ENCODE results near the gene POU6F1.
"Not testable (repeated sequence)": the region's sequence is repeated elsewhere in the genome, so short reads cannot be mapped to it uniquely, and the experiment has no call there.

Gene POU6F1

DNA sequence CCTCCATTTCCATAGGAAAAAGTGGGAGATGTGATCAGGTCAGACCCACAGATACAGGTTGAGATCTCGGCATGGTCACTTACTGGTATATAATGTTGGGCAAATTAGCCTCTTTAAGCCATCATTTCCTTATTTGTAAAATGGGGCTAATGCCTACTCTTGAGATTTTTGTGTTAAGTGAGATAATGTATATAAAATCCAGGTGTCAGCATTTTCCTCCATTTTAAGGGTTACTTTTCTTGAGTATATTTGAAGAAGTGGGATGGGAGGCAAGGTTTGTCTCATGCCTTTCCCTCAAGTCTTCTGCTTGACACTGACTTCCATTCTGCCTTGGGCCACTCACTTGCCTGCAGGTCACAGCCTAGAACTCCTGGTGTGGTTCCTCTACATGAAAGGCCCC is 10.1 kb upstream of the POU6F1 start:
- DNase-seq = no peak

DNA sequence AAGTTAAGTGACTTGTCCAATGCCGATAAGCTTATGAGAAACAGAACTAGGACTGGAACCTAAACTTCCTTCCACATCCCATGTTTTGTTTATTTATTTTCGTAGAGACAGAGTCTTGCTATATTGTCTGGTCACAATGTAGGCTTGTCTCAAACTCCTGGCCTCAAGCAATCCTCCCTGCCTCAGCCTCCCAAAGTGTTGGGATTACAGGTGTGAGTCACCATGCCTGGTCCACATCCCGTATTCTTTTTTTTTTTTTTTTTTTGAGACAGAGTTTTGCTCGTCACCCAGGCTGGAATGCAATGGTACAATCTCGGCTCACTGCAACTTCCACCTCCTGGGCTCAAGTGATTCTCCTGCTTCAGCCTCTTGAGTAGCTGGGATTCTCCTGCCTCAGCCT is 9.2 kb upstream of the POU6F1 start:
- DNase-seq = not testable (repeated sequence)

DNA sequence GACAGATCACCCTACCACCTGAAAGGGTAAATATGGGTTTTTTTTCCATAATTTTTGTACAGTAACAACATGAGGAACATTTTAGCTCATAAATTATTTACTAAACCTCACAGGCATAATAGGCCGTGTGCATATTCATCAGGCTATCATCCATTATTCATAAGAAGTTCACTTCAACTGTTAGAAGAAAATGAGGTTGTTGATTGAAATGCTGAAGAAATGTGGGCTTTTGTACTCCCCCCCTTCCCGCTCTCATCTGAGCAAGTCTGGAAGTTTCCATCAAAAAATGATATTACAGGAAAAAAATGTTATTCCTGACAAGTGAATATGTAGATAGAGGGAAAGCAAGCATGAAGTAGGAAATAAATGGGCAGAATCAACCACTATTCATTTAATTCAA is 7.9 kb upstream of the POU6F1 start:
- DNase-seq = no peak

DNA sequence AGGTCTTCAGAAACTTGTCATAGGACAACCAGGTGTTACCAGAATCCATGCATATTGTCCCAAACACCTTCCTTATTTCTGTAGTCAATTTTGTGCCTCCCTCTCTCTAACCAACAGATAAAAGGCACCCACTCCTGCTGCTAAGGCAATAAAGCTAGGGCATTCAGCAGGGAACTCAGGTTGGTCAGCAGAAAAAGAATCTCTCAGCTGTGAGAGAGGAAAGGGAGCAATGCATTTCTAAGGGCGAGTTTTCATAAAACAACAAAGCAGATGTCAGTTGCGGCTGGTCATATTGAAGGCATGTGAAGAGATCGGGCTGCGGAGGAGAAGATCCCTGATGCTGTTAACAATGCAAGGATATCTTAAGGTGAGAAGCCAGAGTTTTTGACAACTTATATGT is 7.4 kb upstream of the POU6F1 start:
- no peak for DNase-seq

DNA sequence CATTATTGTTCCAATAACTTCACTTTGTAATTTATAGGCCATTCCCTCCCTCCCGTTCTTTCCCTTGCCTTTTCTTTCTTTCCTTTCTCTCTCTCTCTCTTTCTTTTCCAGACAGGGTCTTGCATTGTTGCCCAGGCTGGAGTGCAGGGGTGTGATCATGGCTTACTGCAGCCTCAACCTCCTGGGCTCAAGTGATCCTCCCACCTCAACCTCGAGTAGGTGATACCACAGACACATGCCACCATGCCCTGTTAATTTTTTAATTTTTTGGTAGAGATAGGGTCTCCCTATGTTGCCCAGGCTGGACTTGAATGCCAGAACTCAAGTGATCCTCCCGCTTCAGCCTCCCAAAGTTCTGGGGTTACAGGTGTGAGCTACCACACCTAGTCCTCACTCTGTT is 6.8 kb upstream of the POU6F1 start:
- DNase-seq = no peak

DNA sequence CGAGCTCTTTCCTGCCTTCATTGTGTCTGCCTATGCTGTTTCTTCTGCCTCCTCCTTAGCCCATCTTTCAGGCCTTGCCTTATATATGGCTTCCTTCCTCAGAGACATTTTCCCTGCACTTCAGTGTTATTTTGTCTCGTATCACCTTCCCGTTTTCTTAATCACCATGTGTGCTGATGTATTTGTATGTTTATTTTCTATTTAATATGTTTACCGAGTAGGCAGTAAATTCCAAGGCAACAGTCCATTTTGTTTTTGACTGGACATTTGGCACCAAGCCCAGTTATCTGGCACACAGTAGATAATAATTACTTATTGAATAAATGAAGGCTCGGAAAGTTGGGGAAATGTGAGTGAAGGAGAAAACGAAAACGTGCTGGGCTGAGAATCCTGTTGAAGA is 4.6 kb upstream of the POU6F1 start:
- no peak for DNase-seq

DNA sequence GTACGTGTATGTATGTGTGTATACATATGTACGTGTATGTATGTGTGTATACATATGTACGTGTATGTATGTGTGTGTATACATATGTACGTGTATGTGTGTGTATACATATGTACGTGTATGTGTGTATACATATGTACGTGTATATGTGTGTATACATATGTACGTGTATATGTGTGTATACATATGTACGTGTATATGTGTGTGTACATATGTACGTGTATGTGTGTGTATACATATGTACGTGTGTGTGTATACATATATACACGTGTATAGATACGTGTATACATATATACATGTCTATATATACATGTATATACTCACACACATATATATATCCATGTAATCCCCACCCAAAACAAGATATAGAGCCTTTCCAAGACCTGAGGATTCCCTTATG is 2.0 kb upstream of the POU6F1 start:
- DNase-seq = not testable (repeated sequence)

DNA sequence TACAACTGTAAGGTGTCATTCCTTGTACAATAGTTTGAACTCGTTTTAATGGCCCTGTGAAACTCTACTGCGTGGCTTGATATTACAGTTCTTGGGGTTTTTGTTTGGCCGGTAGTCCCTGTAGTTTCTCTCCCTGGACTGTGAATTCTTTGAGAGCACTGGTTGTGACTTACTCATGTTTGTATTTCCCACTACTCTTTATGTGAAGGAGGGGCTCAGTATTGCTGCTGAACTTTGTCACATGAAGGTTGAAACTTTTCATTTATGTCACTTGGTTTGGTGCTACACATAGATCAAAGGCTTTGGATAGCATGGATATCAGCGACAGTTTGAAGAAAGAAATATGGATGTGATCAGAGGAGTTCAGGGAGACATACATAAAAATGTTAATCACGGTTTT is 1.5 kb upstream of the POU6F1 start:
- DNase-seq = no peak

DNA sequence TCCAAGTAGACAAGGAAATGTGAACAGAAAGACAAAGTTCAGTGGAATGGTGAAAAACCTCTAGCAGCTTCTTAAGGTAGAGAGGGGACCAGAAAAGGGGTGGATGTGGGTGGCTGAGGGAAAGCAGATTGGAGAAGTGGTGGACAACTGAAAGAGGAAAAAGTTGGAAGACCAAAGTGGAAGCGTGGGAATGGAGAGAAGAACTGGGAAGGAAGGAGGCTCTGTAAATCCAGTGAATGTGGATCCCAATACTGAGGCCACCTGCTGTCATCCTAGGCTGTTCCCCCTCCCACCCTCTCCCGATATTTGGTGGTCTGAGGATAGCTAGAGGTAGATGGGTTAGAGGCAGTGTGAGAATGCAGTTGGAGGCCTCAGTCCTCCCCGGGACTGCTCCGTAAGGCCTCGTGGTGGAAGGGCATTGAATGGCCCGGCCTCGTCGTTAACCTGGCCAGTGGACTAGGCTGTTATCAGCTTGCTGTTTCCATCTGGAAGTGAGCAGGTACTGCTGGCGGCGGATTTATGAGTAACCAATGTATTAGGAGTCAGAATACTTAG is 822 bp upstream of the POU6F1 start:
- no peak for DNase-seq

DNA sequence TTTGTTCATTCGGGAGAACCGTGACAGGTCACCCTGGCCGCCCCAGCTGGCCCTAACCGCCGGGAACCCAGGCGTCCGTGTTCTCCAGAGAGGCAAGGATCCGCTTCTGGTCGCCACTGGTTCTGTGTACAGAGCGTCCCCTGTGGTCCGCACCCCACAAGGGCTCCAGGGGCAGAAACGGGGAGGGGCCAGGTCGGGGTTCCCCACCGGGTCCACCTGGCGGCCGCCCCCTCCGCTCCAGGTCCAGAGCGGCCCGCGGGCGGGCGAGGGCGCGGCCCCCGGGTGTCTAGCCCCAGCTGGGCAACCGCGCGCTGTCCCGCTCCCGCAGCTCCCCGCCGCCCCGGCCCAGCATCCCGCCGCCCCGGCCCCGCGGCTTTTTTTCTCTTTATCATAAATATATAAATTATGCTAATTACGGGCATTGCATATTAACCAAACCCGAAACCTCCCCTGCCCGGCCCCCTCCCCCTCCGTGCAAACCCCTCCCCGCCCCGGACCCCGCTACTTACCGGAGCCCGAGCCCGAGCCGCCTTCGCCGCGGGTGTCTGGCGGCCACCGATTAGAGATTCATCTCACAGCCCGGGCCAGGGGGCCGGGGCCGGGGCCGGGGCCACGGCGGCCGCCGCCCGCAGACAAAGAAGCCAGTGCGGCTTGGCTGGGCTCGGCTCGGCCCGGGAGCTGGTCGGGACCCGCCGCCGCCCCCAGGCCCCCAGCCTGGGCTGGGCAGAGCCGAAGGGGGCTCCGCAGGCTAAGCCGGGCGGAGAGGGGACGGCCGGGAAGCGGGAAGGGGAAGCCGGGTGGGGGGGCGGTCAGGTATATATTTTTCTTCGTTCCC is 512 bp downstream of the POU6F1 start:
- DNase-seq = peak; percentile 20

DNA sequence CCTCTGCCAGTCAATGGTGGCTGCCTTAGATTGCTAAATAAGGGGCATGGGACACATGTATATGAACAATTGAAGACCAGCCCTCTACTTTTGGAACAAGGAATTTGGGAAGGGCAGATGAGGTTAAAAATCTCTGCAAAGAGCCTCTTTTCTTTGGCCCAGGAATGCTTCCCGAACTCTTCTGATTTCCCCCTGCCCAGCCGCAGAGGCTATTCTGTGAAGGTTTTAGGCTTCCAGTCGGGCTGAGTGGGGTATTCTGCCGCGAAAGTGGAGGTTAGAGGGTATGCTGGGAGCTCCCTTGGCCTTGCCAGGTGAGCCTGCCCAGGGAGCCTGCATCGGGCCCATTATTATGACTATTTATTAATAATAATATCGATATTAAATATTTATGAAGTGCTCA is 1.2 kb downstream of the POU6F1 start:
- DNase-seq = no peak

DNA sequence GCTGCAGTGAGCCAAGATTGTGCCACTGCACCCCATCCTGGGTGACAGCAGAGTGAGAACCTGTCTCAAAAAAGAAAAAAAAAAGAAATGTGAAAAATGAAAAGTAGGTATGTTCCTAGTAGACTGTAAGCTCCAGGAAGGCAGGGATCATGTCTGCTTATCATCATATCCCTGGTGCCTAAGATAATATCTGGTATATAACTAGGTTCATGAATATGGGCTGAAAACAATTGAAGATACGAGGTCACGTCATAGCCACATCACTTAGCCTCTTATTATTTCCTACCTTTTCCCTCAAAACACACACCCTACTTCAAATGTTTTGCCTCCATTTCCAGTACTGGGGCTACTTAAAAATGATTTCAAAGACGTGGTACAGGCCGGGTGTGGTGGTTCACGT is 3.0 kb downstream of the POU6F1 start:
- no peak for DNase-seq

DNA sequence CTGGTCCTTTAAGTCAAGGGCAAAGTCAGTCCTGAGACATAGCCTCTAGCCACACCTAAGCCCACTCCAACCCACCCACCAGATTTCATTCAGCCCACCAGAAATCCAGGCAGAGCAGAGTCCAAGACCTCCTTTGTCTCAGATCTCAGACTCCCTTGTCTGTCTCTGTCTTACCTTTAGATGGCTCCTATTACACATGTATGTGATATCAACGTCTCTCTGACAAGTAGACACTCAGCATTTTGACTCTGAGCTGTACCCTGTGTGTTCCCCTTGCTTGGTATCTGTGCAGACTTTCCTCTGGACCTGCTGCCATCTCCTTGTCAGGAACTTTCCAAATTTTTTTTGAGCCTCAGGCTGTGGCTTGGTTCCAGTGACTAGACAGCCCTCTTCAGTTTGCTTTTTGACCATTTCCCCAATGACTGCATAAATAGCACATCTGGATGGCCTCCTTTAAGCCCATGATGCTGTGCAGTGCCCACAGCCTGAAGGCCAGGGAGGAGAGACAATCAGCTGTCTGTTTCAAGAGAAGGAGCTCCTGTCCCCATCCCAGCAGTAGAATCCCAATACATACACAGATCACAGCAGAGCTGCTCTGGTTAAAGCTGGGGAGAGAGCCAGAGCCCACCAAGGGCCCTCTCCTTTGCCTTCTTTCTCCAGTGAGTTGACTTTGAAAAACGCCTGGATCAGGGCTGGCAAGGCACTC is 7.0 kb downstream of the POU6F1 start:
- DNase-seq = no peak

DNA sequence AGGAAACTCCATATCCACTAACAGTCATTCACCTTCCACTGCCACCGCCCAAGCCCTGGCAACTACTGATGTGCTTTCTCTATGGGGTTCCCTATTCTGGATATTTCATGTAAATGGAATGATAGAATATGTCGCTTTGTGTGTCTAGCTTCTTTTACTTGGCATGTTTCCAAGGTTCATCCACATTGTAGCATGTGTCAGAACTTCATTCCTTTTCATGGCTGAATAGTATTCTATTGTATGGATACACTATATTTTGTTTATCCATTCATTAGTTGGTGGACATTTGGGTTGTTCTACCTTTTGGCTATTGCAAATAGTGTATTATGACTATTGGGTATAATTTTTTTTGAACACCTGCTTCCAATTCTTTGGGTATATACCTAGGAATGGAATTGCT is 8.6 kb downstream of the POU6F1 start:
- DNase-seq = no peak

DNA sequence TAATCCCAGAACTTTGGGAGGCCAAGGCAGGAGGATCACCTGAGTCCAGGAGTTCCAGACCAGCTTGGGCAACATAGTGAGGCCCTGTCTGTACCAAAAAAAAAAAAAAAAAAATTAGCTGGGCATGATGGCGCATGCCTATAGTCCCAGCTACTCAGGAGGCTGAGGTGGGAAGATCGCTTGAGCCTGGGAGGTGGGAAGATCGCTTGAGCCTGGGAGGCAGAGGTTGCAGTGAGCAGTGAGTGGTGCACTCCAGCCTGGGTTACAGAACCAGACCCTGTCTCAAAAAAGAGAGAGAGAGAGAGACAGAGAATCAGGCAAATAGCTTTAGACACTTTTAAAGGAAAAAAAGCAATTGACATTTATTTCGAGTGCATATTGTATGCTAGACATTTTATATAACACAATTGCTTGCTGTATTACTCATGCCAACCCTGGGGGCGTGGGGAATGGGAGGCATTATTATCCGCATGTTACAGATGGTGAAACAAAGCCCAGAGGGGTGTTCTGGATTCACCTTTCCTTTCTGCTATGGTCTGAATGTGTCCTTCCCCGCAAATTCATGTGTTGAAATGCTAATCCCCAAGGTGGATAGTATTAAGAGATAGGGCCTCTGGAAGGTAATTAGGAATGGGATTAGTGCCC is 9.7 kb downstream of the POU6F1 start:
- no peak for DNase-seq

DNA sequence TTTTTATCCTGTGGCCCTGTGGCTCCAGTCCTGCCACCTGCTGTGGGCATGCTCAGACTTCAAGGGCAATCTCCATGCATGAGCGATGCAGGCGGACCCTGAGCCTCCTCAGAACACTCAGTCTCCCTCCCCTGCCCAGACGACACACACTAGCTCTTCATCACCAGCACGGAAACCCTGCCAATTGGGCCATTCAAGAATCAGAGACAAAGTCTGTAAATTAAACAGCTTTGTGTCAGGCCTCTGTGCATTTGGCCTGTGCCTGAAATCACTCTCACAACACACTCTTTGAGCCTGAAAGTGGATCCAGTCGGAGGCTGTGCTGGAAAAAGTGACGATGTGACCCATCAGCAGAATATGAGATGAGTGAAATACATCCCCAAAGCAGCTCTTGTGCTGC is 12.5 kb downstream of the POU6F1 start:
- no peak for DNase-seq

DNA sequence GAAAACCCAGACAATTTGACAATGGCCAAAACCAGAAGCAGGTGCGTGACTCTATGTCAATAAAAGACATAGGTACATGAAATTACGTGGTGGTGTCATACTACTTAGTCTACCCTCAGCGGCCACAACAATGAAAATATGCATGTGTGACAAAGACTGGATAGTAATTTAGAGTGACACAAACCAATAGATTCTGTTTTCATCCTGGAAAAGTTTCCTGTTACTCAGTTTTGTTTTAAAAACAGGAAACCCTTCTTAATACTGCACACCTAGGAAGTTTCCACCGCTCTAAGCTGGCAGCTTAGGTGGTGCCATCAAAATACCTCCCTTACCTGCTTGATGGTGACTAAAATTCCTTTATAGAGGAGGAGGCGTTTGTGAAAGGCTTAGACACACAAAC is 15.1 kb downstream of the POU6F1 start:
- no peak for DNase-seq

DNA sequence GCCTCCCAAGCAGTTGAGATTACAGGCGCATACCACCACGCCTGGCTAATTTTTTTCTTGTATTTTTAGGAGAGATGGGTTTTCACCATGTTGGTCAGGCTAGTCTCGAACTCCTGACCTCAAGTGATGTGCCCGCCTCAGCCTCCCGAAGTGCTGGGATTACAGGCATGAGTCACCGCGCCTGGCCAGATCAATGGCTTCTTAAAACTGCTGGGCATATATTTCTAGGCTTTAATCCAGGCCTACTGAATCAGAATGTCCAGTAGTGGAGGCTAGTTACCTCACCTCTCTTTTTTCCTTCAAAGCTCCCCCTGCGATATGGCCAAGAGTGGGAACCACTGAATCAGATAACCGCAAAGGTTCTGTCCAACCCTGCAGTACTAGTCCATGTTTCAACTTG is 17.1 kb downstream of the POU6F1 start:
- DNase-seq = no peak

DNA sequence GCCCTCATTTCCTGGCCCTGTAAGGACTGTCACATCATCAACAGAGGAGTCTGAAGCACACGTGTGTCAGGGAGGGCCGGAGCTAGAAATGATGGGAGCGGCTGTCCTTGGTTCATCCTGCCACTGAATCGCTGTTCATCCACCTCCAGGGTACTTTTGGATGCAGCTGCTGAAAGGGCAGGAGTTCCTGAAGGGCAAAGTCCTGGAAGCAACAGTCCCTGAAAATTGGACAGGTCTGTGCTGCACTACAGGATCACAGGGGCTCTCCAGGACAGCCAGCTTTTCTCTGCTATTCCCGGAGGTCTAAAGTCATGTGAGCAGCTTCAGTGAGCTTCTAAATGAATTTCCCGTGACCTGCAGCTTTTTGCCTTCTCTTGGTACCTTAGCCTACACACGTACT is 17.7 kb downstream of the POU6F1 start:
- no peak for DNase-seq

DNA sequence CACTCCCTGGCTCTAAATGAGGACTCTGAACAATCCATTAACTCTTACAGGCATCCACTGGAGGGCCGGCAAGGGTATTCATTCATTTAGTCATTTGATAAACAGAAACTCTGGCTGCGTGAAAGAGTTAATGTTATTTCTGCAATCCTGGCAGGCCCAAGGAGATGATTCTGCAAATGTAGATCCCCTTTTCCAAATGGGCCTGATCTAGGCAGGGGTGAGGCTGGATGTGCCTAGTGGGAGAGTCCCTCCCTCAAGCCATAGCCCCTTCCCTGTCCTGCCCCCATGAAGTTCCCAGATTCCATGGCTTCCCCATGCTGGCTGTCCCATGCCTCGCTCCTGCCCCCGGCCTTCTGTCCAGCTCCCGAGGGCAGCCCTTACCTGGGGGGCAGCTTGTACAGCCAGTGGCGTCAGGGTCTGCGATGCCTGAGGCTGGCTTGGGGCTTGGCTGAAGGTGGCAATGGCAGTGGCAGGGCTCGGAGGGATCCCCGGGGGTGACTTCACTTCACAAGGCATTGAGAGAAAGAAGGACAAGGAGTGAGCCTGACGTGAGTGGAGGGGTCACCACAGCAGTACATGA is 18.4 kb downstream of the POU6F1 start:
- DNase-seq = no peak

DNA sequence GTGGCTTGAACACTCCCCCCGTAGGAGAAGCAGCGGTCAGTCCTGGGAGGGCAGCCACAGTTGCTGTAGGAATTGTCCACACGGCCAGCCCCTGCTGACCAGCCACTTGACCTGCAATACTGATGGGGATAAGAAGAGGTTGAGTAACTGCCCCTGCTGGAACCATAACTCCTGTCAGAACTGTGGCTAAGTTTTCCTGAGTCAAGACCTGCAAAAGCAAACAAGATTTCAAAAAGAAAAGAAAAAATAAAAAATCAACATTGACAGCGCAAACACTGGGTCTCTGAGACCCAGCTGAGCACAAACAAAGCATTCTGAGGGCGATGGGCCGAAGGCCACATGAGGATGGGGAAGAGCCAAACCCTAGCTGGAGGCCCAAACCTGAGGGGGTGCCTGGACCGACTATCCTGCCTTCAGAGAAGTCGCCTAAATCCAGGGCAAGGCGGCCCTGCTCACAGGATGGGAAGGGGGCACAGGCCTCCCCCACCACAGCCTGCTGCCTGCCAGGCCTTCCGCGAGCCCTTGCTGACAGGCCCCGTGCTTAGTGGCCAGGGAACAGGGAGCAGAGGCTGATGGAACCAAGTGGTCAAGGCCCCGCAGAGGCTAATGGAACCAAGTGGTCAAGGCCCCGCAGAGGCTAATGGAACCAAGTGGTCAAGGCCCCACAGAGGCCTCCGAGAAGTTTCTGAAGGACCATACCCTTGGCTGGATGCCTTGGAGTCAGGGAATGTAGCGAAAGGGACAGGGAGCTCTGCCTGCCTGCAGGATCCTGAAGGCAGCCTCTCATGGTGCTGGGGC is 19.1 kb downstream of the POU6F1 start:
- no peak for DNase-seq

Data from fibroblast of skin of back (primary cell).